LNCAP (cell line): ENCODE results near the gene AOPEP.

ENCODE experiments used
- CTCF ChIP-seq: fragments of 450-650 bp; IDR thresholded peaks from 2 replicates; pipeline ENCODE4 v1.5.1; 2017; ENCODE audit warnings: mild to moderate bottlenecking

Gene AOPEP

GRCh38 chr9:94767331-94768072, 41.0 kb downstream of the AOPEP start:
- TF ChIP-seq CTCF: no peak

GRCh38 chr9:94768766-94769165, 42.3 kb downstream of the AOPEP start:
- TF ChIP-seq CTCF: no peak

- no peak for TF ChIP-seq CTCF
These were observed 43.8 kb downstream of the AOPEP start for GRCh38 chr9:94770334-94770733.

GRCh38 chr9:94771096-94771495, 44.6 kb downstream of the AOPEP start:
- no peak for TF ChIP-seq CTCF

GRCh38 chr9:94772144-94772543, 45.6 kb downstream of the AOPEP start:
- TF ChIP-seq CTCF: no peak

GRCh38 chr9:94772639-94773303, 46.3 kb downstream of the AOPEP start:
- TF ChIP-seq CTCF: no peak

GRCh38 chr9:94773655-94774054, 47.2 kb downstream of the AOPEP start:
- TF ChIP-seq CTCF: no peak
